ENCODE data around the gene UVRAG.

- no peak for TF ChIP-seq CTCF (IDR thresholded peaks at IDR 0.05; ENCODE audit: low read length)
- no peak for TF ChIP-seq EZH2 (IDR thresholded peaks at IDR 0.05; ENCODE audit: borderline replicate concordance, low read length)
These were observed 281.5 kb downstream of the UVRAG start for GRCh38 chr11:76096552-76096951.

Measured in OCI-LY1 (cell line).